Natural killer cell treated with Interleukin-12 subunit alpha and Interleukin-12 subunit beta and Interleukin-15 and Interleukin-18, amount 100 ng/mL, for 72 hours (primary cell): Measurements from ENCODE around the gene ITGA7. TPM values are rescaled to one million over a fixed set of nuclear protein-coding genes. Genes with fewer than 3 reads are reported as not detected.
A peak's percentile ranks its signal among the peaks of the same experiment; 100 is the strongest.

Experiments used
- ATAC-seq, 2 donors: fragments of 150-1000 bp; cut with Tn5 transposase in 1 of 2; sonication (Bioruptor Pico), chemical (Tn5 transposase) in 1 of 2; 2 replicates each; pipeline ENCODE4 v1.10.0; 2021
- DNase-seq: peaks from one replicate; pipeline ENCODE4 v3.0.0; 2022; ENCODE audit warnings: low spot score
- H3K27ac Mint-ChIP-seq, 2 donors: 1 replicate in 1 of 2; 2 replicates in 1 of 2; pipeline ENCODE4 v1.8.0; 2022; ENCODE audit warnings: mixed read lengths in 2 of 2, mild to moderate bottlenecking in 1 of 2, moderate library complexity in 1 of 2
- H3K27me3 Mint-ChIP-seq, 2 donors: 1 replicate in 1 of 2; 2 replicates in 1 of 2; pipeline ENCODE4 v1.8.0; 2022; ENCODE audit warnings: mixed read lengths in 2 of 2
- H3K36me3 Mint-ChIP-seq: one replicate; pipeline ENCODE4 v1.8.0; 2022; ENCODE audit warnings: mixed read lengths
- H3K4me1 Mint-ChIP-seq, 2 donors: 1 replicate in 1 of 2; 2 replicates in 1 of 2; pipeline ENCODE4 v1.8.0; 2022; ENCODE audit warnings: low read depth in 2 of 2, mixed read lengths in 2 of 2, mild to moderate bottlenecking in 1 of 2
- H3K4me3 Mint-ChIP-seq: one replicate; pipeline ENCODE4 v1.8.0; 2022; ENCODE audit warnings: mixed read lengths
- H3K9me3 Mint-ChIP-seq: 2 replicates; pipeline ENCODE4 v1.8.0; 2022; ENCODE audit warnings: mixed read lengths
- total RNA-seq, 2 donors: library from RNA; stranded (reverse); gene quantifications; one replicate each; pipeline ENCODE4 v1.2.3, GENCODE V29; 2022

Gene ITGA7
- total RNA-seq, 2 donors from 2014 or later, result 2.1 to 4.2 TPM

DNA sequence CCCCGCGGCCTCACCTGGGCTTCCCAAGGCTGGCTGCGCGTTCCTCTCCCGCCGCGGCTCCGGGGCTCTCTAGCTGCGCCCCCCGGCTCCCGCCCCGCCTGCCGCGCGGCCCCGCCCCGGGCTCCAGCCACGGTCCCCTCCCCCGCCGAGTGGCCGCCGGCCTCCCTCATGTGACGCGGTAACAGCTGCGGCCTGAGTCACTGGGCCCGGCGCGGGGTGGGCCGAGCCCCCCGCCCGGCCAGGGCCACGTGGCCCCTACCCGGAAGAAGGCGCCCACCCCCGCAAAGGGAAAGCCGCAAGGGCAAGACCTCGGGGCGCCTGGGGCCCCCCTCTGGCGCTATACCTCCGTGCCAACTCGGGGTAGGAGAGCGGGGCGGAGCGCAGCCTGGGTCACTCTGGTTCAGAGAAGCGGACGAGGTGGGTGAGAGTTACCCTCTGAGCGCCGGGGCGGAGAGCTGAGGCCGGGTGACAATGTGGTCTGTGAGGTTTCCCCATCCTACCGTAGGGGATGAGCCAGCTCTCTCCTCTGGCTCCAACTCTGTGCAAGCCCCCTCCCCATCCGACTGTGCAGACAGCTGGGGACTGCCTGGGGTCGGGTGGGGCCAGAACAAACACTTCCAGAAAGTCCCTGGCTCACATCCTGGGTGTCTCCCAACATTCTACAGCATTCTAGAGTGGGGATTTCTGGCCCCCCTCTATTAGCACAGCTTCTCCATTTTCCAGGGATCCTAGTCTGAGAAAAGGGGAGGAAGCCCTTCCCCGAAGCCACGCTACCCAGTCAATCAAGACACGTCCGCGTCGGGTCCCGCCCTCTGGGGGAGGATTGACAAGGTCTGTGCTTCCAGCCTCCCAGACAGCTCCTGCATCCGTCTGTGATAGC is 21.5 kb upstream of the ITGA7 start, which contains the start of gene CD63:
TSS of gene CD63 (minus strand) at position 71 of the 880 bp plus-strand sequence. CDS start 668 bp downstream, outside the sequence.
- Mint-ChIP-seq H3K27me3 (no peaks in the 10 kb centered on the region), H3K4me3 (peak within 1 kb of the TSS; percentile 92), H3K9me3 (no peaks in the 10 kb centered on the region), H3K36me3 (no peaks in the 10 kb centered on the region), H3K27ac (peak within 1 kb of the TSS; percentile 96 to 99), H3K4me1 (peaks cover 46 to 49% of the 10 kb centered on the region in 2 donors)
- ATAC-seq (peak; percentile 81 to 89), DNase-seq (peak; percentile 90)

DNA sequence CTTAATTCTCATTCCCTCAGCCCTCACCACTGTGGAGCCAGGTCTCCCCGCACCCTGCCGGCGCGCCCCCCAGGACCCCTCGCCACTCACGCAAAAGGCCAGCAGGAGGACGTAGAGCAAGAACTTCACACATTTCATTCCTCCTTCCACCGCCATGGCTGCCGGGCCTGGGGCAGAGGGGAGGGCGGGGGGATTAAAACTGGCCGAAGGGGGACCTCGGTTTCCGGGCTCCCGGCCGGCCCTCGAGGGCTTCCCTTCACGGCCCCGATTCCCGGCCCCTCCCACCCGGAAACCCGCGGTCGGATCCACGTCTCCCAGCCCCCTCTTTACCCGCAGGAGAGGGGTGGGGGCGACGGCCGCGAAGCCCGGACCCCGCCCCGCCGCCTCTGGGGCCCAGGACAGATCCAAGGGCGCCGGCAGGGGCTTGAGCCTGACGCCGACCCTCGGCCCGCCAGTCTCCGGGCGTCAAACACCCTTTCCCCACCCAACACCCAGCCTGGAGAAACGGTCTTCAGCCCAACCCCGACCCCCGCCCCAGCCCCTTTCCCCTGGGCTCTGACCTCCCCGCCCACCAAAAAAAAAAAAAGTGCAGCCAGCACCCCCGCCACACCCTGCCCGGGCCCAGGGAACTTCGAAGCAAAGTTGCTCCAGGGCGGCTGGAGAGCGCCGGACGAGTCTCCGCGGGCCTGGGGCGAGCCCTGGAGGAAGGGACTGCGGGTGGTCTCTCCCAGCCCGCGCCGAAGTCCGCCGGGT is 20.7 kb upstream of the ITGA7 start:
- Mint-ChIP-seq H3K36me3 (no peaks in the 10 kb centered on the region), H3K27ac (peak overlapping the region; percentile 88 to 96), H3K4me1 (peaks cover 46 to 49% of the 10 kb centered on the region in 2 donors), H3K9me3 (no peaks in the 10 kb centered on the region), H3K27me3 (no peaks in the 10 kb centered on the region), H3K4me3 (peak overlapping the region; percentile 86)
- DNase-seq, result peak; percentile 66
- ATAC-seq, result peak in 1 of 2 donors; percentile 5

DNA sequence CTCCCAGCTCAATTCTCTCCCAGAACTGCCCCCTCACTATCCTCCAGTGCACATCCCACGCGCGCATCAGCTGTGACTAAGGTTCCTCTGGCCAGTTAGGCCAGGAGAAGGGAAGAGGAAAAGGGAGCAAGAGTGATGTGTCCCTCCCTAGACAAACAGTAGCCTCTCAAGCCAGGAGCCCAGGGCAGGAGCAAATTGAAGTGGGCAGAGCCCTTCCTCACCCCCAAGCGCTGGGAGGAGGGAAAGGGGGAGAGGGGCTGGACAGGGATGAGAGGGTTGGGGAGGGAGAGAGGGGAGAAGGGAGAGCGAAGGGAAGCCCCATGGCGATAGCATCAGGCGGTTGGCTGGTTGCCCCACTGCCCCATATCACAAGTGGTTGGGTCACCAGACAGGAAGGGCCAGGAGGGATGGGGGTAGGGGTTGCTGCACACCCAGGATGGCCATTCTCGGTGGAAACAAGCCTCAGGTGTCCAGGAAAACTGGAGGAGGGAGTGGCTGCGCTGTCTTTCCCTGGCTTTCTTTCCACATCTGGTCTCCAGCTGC is 20.0 kb upstream of the ITGA7 start:
- H3K4me3 Mint-ChIP-seq, result peak overlapping the region; percentile 86
- no peak for ATAC-seq
- H3K36me3 Mint-ChIP-seq, result no peaks in the 10 kb centered on the region
- H3K27ac Mint-ChIP-seq, result peak overlapping the region; percentile 79 to 88
- DNase-seq, result no peak
- no peaks in the 10 kb centered on the region for H3K9me3 Mint-ChIP-seq
- peaks cover 46 to 49% of the 10 kb centered on the region in 2 donors for H3K4me1 Mint-ChIP-seq
- no peaks in the 10 kb centered on the region for H3K27me3 Mint-ChIP-seq

DNA sequence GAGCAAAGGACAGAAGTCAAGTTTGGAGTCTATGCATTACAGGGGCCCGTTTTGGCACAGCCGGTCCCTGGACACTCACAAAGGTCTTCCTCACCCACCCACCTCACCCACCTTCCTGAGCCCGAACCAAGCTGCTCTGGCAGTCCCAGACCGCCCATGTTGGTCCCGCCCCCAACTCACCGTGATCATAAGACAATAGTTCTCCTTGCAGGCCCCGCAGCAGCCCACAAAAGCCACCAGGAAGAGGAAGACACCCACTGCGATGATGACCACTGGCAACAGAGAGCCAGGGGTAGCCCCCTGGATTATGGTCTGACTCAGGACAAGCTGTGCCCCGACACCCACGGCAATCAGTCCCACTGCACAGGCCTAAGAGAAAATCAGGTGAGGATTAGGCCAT is 19.3 kb upstream of the ITGA7 start:
- H3K9me3 Mint-ChIP-seq, result no peaks in the 10 kb centered on the region
- peak overlapping the region; percentile 79 to 88 for H3K27ac Mint-ChIP-seq
- peaks cover 46 to 49% of the 10 kb centered on the region in 2 donors for H3K4me1 Mint-ChIP-seq
- H3K27me3 Mint-ChIP-seq, result no peaks in the 10 kb centered on the region
- peak overlapping the region; percentile 86 for H3K4me3 Mint-ChIP-seq
- DNase-seq, result no peak
- H3K36me3 Mint-ChIP-seq, result no peaks in the 10 kb centered on the region
- ATAC-seq, result no peak

DNA sequence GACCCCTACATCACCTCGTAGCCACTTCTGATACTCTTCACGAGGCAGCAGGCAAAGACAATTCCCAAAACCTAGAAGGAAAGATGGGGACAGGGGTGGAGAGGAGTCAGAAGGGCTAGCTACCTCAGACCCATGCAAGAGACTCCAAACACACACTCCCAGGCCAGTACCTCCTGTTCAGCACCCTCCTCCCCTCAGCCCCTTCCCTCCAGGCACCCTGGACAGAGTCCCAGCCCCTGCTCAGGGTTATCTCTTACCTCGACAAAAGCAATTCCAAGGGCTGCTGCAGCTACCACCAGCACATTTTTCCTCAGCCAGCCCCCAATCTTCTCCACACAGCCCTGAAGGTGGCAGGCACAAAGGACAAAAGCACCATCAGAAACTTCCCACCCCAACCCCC is 17.9 kb upstream of the ITGA7 start:
- Mint-ChIP-seq H3K36me3 (no peaks in the 10 kb centered on the region), H3K4me3 (peak overlapping the region; percentile 10), H3K4me1 (peaks cover 42 to 57% of the 10 kb centered on the region in 2 donors), H3K9me3 (no peaks in the 10 kb centered on the region), H3K27ac (peak overlapping the region; percentile 7 to 70), H3K27me3 (no peaks in the 10 kb centered on the region)
- no peak for ATAC-seq
- no peak for DNase-seq

DNA sequence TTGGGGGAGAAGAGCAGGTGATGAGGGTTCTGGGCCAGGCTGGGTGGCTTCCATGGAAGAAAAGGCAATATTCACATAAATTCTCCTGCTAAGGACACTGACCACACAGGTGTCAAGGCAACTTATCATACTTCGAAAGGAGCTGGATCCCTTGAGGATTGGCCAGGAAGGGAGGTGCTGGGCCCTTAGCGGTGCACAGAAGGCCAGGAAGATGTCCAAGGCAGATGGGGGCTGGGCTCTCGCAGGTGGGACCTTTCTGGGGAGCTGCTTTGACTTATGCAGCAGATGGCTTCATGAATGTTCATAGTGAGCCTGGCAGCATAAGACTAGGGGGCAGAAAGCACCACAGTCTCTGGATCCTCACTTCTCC is 17.2 kb upstream of the ITGA7 start:
- Mint-ChIP-seq H3K4me3 (no peak overlapping the region), H3K27ac (peak overlapping the region; percentile 7 to 70), H3K36me3 (no peaks in the 10 kb centered on the region), H3K9me3 (no peaks in the 10 kb centered on the region), H3K27me3 (no peaks in the 10 kb centered on the region), H3K4me1 (peaks cover 35 to 51% of the 10 kb centered on the region in 2 donors)
- no peak for DNase-seq
- ATAC-seq, result no peak

DNA sequence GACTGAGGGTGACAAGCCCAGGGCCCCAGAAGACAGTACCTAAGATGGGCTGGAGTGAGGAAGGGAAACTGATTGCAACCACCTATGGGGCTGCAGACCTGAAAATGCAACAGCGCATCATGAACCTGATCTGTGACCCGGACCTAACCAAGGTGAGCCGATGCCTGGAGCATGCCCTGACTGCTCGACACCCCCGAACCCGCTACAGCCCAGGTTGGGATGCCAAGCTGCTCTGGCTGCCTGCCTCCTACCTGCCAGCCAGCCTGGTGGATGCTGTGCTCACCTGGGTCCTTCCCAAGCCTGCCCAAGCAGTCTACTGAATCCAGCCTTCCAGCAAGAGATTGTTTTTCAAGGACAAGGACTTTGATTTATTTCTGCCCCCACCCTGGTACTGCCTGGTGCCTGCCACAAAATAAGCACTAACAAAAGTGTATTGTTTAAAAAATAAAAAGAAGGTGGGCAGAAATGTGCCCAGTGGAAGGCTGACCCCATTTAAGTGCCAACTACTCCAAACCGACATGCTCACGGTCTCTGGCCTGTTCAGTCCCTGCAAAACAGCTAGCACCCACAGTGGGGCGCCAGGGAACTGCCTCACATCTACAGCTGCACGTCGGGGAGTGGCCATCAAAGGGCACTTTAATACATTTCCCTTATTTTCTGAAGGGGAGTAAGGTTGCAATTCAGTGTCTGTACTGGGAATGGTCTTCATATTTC is 16.7 kb upstream of the ITGA7 start:
- Mint-ChIP-seq H3K27me3 (no peaks in the 10 kb centered on the region), H3K4me3 (no peak overlapping the region), H3K9me3 (no peaks in the 10 kb centered on the region), H3K27ac (peak overlapping the region in 1 of 2 donors; percentile 7), H3K4me1 (peaks cover 30 to 50% of the 10 kb centered on the region in 2 donors), H3K36me3 (no peaks in the 10 kb centered on the region)
- DNase-seq (peak; percentile 72), ATAC-seq (no peak)

DNA sequence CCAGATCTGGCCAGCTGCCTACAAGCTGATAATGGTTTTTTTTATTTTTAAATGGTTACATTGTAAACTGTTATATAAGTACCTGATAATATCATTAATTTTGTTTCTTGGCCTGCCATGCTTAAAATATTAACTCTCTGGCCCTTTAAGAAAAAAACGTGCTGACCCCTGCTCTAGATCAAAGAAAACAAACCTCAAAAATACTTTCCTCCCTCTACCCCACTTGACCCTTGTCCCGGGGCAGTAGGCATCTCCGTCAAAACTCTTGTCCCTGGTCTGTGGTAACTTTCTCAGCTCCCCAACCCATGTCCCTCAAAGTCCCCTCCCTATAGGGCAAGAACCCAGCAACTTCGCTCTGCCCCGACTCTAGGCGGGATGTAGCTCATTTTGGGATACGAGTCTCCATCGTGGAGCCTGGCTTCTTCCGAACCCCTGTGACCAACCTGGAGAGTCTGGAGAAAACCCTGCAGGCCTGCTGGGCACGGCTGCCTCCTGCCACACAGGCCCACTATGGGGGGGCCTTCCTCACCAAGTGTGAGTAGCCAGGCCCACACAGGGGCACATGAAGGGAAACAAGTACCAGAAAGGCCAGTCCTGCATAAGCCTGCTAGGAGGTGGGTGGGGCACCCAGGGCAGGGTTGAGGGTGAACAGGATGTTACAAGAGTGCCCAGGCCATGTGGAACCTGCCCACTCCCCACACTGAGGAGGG is 16.0 kb upstream of the ITGA7 start:
- no peak for ATAC-seq
- Mint-ChIP-seq H3K4me3 (no peak overlapping the region), H3K9me3 (no peaks in the 10 kb centered on the region)

DNA sequence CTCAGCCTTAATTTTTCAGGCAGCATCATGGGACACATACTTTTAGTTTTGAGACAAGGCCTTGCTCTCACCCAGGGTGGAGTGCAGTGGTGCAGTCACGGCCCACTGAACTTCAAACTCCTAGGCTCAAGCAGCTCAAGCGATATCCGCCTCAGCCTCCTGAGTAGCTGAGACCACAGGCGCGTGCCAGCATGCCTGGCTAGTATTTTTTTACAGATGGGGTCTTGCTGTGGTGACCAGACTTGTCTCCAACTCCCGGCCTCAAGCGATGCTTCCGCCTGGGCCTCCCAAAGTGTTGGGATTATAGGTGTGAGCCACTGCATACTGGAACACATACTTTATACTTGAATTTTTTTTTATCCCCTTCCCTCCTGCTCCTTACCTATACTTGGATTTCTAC is 15.2 kb upstream of the ITGA7 start:
- no peaks in the 10 kb centered on the region for H3K9me3 Mint-ChIP-seq
- no peak overlapping the region for H3K27ac Mint-ChIP-seq
- DNase-seq, result no peak
- H3K36me3 Mint-ChIP-seq, result no peaks in the 10 kb centered on the region
- H3K4me3 Mint-ChIP-seq, result no peak overlapping the region
- ATAC-seq, result no peak
- H3K4me1 Mint-ChIP-seq, result peaks cover 33 to 54% of the 10 kb centered on the region in 2 donors
- no peaks in the 10 kb centered on the region for H3K27me3 Mint-ChIP-seq

More for the DNA sequence above, 16.0 kb upstream of the ITGA7 start:
- no peaks in the 10 kb centered on the region for H3K36me3 Mint-ChIP-seq
- H3K27me3 Mint-ChIP-seq, result no peaks in the 10 kb centered on the region
- no peak for DNase-seq
- H3K27ac Mint-ChIP-seq, result peak overlapping the region in 1 of 2 donors; percentile 31
- H3K4me1 Mint-ChIP-seq, result peaks cover 29 to 47% of the 10 kb centered on the region in 2 donors

DNA sequence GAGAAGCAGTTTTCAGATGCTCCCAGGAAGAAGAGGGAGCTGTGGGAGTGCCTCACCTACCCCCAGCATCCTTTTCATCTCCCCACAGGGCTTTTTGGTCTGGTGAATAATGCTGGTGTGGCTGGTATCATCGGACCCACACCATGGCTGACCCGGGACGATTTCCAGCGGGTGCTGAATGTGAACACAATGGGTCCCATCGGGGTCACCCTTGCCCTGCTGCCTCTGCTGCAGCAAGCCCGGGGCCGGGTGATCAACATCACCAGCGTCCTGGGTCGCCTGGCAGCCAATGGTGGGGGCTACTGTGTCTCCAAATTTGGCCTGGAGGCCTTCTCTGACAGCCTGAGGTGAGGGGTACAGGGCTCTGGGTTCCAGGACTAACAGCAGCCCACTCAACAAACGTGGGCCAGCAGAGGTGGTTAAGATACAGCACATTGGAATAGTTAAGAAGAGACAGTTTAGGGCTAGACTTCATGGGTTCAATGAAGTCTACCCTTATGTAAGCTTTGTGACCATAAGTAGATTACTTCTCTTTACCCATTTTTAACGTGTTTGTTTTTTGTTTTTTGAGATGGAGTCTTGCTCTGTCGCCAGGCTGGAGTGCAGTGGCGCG is 14.0 kb upstream of the ITGA7 start:
- no peaks in the 10 kb centered on the region for H3K27me3 Mint-ChIP-seq
- H3K4me3 Mint-ChIP-seq, result no peak overlapping the region
- no peak for DNase-seq
- no peaks in the 10 kb centered on the region for H3K9me3 Mint-ChIP-seq
- ATAC-seq, result no peak
- no peak overlapping the region for H3K27ac Mint-ChIP-seq
- H3K36me3 Mint-ChIP-seq, result no peaks in the 10 kb centered on the region
- peaks cover 22 to 52% of the 10 kb centered on the region in 2 donors for H3K4me1 Mint-ChIP-seq

DNA sequence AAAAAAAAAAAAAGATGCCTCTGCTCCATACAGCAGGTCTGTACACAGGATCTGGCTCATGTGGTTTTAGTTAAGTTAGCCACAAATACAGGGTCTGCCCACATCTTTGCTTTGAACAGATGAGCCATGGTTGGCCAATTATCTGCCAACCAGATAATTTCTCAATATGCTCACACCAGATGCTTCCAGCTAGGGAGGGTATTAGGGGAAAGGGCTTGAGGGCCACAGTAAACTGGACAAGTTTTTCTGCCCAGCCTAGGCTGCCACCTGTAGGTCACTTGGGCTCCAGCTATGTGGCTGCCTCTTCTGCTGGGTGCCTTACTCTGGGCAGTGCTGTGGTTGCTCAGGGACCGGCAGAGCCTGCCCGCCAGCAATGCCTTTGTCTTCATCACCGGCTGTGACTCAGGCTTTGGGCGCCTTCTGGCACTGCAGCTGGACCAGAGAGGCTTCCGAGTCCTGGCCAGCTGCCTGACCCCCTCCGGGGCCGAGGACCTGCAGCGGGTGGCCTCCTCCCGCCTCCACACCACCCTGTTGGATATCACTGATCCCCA is 13.3 kb upstream of the ITGA7 start:
- Mint-ChIP-seq H3K27me3 (no peaks in the 10 kb centered on the region), H3K9me3 (no peaks in the 10 kb centered on the region), H3K4me3 (no peak overlapping the region), H3K4me1 (peaks cover 20 to 53% of the 10 kb centered on the region in 2 donors), H3K27ac (peak overlapping the region in 1 of 2 donors; percentile 29), H3K36me3 (no peaks in the 10 kb centered on the region)
- peak; percentile 71 for DNase-seq
- ATAC-seq, result peak; percentile 45 to 72

DNA sequence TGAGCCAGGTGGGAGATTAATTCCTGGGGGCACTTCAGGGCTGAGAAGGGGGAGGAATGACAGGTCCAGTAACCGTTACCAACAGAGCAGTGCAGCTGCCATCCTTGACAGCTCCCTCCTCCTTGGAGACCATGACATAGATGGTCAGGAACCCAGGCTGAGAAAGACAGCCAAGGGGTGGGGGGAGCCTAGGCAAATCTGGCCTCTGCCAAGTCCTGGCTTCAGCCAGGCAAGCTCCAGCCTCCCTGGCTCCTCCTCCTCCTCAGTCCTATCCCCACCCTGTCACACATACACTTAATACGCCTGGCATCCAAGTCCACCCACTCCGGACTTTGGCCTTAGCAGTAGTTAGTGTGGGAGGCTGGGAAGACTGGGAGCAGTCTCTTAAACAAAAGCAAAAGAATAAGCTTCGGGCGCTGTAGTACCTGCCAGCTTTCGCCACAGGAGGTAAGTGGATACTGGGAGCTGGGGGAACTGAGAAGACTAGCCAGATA is 12.4 kb upstream of the ITGA7 start, which contains the start of gene RDH5:
TSS of gene RDH5 (plus strand) at position 323 of the 494 bp plus-strand sequence. CDS start 792 bp downstream, outside the sequence.
- no peaks in the 10 kb centered on the region for H3K36me3 Mint-ChIP-seq
- peaks cover 20 to 51% of the 10 kb centered on the region in 2 donors for H3K4me1 Mint-ChIP-seq
- H3K9me3 Mint-ChIP-seq, result no peaks in the 10 kb centered on the region
- H3K27me3 Mint-ChIP-seq, result no peaks in the 10 kb centered on the region
- ATAC-seq (no peak), DNase-seq (no peak)
- H3K27ac Mint-ChIP-seq, result peak within 1 kb of the TSS in 1 of 2 donors; percentile 29
- H3K4me3 Mint-ChIP-seq, result no peak within 1 kb of the TSS
